Stimulated activated CD4-positive, alpha-beta T cell treated with anti-CD3 and anti-CD28 coated beads, Interleukin-4, amount 100 ng/mL, for 1 hour (primary cell): ENCODE results near the gene OTUD4.

Experiments
- DNase-seq: peaks from one replicate; pipeline ENCODE4 v3.0.0-alpha.2; 2020

The OTUD4 gene

DNA sequence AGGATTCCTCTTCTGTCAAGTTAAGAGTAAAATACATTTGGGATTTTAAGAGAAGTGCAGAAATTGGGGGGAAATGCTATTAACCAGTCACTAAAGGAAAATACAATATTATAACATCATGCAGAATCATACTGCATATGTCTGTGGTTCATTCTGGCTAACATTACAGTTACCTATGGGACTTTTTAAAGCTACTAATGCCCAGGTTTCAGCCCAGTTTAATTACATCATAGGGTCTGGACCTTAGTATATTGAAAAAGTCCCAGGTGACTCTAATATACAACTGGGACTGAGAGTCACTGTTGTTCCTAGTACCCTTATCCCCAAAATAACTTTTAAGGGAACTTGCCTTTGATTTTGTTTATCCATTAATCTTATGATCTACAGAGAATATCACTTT is 72.3 kb downstream of the OTUD4 start:
- DNase-seq, result no peak

DNA sequence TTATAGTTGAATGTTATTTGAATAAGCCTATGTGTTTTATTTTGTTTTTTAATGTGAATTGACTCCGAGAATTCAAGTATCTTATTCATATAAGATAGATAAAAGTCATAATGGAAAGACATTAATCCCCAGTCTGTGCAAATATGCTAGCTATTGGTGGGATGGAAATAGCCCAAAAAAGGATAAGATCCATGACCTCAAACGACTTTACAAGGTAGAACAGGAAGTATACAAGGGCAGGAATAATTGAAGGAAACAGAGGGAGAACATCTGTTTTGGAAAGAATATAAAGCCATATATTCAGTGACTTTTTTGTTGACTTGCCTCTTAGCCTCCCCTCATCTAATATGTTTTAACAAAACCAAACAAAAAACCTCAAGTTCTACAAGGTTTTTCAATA is 73.3 kb downstream of the OTUD4 start:
- no peak for DNase-seq

DNA sequence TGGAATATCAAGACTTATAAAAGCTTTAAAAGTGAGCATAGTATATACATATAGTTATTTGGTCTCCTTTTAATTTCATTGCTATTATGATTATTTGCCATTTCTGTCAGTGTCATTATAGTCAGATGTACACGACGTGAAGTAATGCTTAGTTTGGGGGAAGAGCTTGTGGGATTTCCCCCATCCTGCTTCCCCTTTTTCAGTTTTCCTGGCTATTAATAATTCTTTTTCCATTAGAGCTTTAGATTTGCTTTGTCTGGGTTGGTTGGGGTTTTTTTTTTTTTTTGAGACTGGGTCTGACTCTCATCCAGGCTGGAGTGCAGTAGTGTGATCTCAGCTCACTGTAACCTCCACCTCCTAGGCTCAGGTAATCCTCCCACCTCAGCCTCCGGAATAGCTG is 76.9 kb downstream of the OTUD4 start:
- DNase-seq, result no peak

DNA sequence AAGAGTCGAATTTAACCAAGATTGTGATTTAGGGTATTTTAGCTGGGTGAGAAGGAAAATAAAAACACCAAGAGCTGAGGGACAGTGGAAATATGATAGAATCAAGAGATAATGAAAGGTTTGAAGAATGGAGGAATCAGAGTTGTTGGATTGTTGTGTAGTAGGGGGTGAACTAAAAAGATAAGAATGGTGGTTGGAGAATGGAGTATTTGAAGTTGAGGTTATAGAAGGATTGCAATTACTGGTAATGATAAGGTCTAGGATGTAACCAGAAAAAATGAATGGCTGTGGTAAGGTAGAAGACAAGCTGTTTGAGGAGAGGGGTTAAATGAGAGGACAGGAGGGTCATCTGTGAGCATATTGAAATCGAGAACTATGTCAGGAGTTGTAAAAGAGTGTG is 77.8 kb downstream of the OTUD4 start:
- no peak for DNase-seq

DNA sequence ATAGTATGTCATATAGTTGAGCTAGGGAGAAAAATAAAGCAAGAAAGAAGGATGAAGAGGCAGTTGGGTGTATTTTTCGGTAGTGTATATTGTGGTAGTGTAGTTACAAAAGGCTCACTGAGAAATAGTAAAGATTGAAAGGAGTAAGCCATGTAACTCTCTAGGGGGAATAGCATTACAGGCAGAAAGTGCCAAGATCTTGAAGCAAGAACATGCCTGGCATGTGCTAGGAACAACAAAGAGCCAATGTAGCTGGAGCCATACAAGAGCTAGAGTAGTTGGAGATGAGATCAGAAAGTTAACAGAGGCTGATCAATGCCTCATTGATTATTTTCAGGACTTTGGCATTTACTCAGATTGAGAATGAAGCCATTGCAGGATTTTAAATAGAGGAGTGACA is 79.3 kb downstream of the OTUD4 start:
- DNase-seq, result no peak

DNA sequence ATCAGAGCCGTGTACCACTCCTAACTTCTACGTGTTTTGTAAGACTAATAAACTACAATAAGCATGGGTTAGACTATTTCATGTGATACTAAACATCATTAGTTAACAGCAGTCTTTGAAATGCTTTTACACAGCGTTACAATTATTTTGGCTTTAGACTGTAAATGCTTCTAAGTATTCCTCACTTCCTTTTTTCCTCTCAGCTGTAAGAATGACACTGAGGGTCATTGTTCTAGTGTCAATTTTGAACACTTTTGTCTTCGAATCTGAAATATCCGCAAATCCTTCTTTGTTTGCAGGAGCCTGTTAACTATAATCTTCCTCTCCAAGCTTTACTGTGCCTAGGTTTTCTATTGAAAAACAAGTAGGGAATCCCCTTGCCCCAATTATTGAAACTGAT is 80.7 kb downstream of the OTUD4 start:
- no peak for DNase-seq

DNA sequence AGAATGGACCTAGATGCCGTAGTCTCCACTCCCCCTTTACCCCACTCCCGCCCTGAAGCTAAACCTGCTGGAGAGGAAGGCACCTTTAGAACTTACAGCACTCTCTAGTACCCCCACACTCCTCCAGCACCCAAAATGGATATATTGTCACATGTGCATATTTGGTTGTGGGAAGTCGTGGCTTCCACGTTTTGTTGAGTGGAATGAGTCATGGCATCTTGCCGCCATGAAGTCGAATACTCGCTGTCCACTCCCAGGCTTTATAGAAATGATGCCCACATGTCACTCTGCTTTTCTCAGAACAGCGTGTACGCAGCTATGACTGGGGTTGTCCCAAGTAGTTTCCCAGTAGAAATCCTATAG is 81.7 kb downstream of the OTUD4 start:
- no peak for DNase-seq

DNA sequence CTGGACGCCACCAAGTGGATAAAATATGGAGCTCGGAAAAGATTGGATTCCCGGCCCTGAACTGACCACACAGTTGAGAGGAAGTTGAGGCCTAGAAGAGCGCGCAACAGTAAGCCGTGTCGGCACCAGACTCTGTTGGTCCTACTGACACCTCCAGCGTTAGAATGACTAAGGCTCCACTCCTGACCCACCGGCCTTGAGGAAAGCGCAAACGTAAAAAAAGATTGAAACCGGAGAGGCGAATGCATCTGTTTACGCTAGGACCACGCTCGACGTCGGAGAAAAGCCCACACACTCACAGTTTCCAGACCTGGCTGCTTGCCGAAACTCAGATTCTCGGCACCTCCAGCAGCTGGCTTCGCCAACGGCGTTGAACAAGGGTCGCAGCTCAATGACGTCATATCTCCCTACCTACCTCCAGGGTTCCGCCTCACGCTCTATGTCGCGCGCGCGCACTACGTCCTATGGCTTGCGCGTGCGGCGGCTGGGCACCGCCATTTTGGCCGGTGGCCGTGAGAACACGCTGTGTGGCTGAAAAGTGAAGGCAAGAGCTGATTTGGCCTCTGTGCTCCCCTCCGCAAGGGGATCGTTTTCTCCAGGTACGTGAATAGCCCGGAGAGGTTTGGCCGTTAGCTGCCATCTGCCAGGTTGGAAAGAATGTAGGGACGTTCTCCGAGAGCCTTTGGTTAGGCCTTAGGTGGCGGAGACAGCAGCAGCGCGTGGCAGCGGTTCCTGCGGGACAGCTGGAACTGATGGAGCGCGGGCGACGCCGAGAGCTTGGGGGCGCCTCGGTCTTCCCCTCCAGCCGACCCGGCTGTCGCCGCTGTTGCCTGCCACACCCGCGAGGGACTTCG is 82.3 kb downstream of the OTUD4 start, which contains the start of the genes ABCE1 and ANAPC10:
TSS of gene ABCE1 (plus strand) at position 491 of the 854 bp plus-strand sequence. CDS start 6,102 bp downstream, outside the sequence.
TSS of gene ANAPC10 (minus strand) at position 376 of the 854 bp plus-strand sequence. CDS start 2,097 bp downstream, outside the sequence.
- peak; percentile 94 for DNase-seq

DNA sequence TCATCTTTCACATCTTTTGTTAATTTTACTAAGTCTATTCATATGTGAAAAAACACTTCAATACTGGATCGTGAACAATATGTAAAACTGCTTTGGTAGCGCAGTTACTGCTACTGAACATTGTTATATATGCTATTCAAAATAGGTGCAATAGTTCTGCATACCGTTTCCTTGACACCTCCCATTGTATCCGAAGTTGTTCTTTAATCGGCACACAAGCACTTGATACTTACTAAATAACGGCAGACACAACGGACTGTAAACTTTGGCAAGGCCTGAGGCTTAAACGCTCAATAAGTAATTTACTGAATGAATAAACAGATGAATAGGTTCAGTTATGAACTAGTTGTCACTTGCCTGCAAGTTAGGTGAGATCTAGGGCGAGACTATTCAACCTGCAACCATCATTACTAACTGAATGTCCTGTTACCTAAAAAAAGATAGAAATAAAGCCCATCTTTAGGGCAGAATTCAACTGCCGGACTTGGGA is 83.0 kb downstream of the OTUD4 start:
- DNase-seq, result no peak

DNA sequence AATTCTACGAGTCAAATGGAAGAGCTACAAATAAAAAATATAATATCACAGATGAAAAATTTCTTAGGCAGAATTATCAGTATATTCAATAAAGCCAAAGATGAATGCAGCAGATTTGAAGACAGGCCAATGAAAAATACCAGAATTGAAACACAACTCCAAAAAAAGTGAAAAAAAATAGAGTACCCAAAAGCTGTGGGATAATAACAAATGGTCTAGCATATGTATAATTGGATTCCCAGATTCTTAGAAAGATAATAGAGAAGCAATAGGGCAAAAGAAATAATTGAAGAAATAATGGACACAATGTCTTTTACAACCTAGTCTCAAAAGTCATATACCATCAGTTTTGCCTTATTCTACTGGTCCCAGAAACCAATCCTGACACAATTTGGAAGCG is 86.8 kb downstream of the OTUD4 start:
- no peak for DNase-seq

DNA sequence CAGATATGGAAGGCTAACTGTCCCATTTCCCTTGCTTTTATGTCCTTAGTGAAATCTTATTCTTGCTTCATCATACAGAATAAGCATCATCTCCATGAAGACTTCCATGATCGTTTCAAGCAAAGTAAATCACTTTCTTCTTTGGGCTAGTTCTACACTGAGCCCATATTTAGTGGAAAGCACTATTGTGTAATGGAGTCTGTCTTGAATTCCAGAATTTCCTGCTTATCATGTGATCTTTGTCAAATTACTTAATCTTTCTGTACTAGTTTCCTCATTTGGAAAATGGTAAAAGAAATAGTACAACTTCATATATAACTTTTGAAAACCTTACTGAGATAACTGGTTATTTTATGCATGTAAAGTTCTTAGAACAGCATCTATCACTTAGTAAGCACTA is 90.0 kb downstream of the OTUD4 start:
- no peak for DNase-seq

DNA sequence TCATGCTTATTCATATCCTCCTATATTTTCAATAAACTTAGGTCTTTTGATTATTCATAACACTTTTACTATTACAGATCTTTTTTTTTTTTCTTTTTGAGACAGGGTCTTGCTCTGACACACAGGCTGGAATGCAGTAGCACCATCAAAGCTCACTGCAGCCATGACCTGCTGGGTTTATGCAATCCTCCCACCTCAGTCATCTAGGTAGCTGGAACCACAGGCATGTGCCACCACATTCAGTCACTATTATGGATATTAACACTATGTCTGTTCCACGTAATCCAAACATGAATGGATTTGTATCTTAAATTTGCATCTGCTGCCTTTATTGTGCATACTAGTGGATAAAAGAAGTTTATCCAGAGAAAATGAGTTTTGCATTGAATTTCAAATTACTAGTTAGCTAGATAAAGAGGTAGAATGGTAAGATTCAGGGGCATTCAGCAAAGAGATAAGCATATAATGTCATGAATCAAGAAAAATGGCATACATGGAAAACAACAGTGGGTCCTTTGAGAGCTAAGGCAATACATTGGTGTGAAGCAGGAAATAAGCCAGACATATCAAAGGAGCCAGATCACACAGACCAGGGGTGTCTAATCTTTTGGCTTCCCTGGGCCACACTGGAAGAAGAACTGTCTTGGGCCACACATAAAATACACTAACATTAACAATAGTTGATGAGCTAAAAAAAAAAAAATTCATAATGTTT is 96.3 kb downstream of the OTUD4 start:
- DNase-seq, result no peak
